ENCODE results near the gene PLCB3.
A peak's percentile ranks its signal among the peaks of the same experiment; 100 is the strongest.

The PLCB3 gene

DNA sequence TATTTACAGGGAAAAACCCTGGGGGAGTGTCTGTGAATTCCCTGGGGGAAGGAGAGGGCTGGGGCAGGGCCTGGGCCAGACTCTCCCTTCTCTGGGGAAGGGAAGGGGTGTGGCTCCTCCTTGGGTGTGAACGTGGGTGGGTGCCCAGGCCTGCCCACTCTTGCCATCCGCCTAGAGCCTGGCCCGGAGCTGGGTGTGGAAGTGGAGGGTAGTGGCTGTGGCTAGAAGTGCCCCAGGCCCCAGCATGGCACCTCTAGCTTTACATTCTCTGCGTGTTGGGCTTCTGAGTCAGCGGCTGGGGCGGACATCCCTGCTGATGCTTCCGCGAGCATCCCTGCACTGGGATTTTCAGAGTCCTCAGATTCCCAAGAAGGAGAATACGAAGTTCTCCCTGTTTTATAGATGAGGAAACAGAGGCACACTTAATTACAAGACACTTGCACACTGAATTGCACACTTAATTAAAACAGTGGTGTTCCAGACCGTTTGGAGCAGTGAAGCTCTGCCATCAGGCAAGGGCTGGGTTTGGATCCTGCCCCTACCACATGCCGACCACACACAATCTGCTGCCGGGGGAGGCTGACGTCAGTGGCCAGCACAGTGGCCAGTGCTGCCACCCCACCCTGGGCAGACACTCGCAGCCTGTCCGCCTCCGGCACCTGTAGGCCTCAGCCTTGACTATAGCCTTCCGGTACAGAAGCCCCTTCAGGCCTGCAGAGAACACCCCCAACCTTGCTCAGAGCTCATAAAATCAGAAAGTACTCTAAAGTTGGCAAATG, 25.5 kb downstream of the PLCB3 start:
- no peak overlapping the region for H3K4me3 ChIP-seq (ENCODE audit: low read length)
- DNase-seq (ENCODE audit: low read depth, low spot score): no peak

DNA sequence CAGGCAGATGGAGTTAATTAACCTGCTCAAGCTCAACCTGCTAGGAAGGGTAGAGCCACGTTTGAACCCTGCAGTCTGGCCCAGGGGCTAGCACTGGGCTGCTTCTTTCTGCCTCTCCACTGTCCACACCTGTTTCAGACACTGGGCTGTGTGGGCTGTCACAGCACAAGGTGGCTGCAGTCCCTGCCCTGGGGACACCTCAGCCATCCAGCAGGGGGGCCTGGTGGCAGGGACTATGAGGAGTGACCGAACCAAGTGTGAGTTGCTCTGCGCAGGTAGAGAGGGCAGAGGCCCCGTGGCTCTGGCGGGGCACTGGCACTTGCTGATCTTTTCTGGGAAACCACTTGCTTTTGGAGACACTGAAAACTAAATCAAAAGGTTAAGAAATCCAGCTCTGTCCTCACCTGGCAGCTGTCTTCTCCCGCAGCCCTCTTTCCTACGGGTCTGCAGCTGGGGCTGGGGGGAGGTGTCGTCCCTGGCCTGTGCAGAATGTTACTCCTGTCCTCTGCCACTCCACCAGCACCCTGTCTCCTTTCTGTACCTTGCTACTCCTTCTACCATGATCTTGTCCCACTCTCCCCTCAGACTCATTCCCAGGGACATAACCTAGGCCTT, 27.4 kb downstream of the PLCB3 start:
- no peak for DNase-seq (ENCODE audit: low read depth, low spot score)
- H3K4me3 ChIP-seq (ENCODE audit: low read length): no peak overlapping the region

DNA sequence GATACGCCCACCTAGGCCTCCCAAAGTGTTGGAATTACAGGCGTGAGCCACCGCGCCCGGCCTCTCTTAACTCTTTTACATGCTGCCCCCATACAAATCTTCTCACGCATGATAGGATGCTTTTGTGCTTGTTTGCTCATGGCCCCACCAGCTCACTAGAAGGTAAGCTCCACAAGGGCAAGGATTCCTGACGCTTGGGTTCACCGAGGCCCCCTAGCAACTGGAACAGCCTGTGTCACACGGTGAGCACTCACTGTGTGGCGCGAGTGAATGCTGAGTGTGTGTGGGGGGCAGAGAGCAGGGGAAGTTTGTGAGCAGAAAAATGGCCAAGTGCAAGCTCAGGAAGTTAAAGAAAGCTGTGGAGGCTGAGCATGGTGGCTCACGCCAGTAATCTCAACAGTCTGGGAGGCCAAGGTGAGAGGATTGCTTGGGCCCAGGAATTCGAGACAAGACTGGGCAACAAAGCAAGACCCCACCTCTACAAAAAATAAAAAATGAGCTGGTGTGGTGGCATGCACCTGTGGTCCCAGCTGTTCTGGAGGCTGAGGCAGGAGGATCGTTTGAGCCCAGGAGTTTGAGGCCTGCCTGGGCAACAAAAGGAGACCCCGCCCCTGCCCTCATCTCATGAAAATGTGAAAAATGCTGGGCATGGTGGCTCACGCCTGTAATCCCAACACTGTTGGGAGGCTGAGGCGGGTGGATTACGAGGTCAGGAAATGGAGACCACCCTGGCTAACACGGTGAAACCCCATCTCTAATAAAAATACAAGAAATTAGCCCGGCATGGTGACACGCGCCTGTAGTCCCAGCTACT, 30.8 kb downstream of the PLCB3 start:
- no peak overlapping the region for H3K4me3 ChIP-seq (ENCODE audit: low read length)
- DNase-seq (ENCODE audit: low read depth, low spot score): no peak

DNA sequence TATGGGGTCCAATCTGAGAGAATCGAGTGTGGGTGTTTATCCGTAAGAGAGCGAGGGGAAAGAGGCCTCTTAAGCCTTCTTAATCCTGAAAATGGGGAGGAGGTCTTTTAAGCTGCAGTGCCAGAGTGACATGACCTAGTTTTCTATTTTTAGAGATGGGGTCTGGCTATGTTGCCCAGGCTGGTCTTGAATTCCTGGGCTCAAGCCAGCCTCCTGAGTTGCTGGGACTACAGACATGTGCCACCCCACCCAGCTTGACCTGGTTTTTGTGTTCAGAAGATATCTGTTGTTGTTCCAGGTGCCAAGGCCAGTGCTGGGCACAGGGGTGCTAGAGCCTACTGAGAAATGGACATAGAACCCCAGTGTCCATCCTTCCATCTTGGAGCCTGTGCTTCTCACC, 31.8 kb downstream of the PLCB3 start:
- no peak for DNase-seq (ENCODE audit: low read depth, low spot score)
- no peak overlapping the region for H3K4me3 ChIP-seq (ENCODE audit: low read length)

DNA sequence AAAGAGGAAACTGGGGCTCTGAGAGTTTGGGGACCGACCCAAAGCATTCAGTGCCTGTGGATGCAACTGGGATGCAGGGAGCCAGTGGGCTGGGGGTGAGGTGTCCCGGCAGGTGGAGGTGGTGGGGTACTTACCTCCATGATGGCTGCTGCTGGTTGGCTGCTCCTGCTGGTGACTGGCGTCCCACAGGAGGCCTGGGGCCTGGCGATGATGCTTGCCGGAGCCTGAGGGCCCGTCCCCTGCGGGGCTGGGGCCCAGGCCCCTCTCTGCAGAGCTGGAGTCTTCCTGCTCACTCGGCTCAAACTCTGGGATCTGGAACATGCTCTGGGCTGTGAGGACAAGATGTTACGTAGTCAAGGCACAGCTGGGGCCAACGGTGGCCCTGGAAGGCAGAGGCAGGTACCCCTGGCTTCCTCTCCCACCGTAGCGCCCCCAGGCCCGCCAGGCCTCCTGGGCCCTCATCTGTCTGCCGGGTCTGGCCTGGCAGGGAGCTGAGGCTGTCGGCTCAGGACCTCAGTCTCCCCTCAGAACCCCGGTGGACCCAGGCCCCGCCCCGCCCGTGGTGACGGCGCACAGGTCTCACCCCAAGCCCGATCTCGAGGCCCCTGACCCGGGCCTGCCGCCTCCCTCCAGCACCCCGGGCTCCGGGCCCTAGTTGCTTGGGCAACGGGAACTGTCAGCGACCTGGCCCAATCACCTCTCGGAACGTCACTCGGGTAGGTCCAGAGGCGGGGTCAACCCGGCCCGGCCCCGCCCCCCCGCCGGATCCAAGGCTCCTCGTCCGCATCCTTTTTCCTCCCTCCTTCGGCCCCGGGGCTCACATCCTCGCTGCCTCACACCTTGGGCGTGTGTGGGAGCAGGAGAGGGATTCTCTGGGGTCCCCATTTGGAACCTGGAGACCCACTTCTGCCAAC, 33.0 kb downstream of the PLCB3 start, which contains the start of gene BAD:
BAD (minus strand) TSS at position 618 of the 914 bp plus-strand sequence; CDS start at position 321, 297 bp downstream.
- peak within 1 kb of the TSS; percentile 80 for H3K4me3 ChIP-seq (ENCODE audit: low read length)
- peak; percentile 88 for DNase-seq (ENCODE audit: low read depth, low spot score)

DNA sequence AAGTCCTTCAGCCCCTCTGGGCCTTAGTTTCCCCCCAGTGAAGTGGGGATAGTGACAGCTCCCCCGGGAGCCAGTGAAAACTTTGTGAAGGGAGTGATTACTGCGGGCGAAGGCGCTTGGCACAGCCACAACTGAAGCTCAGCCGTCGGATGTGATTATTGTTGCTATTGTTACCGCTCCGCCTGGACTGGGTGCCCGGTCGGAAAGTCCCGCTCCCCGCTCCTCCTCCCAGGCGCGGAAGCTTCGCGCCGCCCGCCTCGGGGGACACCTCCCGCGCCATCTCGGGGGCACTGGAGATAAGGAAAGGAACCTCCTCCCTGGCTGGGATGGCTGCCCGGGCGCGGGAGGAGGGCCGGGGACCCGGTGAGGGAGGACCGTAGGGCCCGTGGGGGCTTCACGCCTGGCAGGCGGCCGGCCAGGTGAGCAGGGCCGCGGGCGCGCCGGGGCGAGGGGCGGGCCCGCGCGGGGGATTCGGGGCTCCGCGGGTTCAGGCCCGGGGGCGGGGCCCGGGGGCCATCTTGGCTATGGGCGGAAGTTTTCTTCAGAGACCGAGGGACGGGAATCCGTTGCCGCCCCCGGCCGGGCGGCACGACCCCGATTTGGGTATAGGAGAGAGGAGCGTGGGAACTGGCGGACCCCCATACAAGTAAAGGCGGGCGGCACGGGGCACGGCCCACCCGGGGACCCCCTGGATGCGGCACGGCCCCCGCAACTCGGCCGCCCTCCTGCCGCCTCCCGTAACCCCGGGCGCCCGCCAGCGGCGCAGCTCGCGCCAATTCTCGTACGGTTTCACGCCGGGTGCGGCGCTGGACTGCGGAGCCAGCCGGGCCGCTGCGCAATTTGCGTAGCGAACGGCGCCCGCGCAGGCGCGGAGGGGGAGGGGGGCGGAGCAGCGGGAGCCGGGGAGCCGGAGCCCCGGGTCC, 33.9 kb downstream of the PLCB3 start, which contains the start of gene GPR137:
GPR137 (plus strand) TSS at position 887 of the 923 bp plus-strand sequence. CDS start 677 bp downstream, outside the sequence.
- DNase-seq (ENCODE audit: low read depth, low spot score): peak; percentile 71

DNA sequence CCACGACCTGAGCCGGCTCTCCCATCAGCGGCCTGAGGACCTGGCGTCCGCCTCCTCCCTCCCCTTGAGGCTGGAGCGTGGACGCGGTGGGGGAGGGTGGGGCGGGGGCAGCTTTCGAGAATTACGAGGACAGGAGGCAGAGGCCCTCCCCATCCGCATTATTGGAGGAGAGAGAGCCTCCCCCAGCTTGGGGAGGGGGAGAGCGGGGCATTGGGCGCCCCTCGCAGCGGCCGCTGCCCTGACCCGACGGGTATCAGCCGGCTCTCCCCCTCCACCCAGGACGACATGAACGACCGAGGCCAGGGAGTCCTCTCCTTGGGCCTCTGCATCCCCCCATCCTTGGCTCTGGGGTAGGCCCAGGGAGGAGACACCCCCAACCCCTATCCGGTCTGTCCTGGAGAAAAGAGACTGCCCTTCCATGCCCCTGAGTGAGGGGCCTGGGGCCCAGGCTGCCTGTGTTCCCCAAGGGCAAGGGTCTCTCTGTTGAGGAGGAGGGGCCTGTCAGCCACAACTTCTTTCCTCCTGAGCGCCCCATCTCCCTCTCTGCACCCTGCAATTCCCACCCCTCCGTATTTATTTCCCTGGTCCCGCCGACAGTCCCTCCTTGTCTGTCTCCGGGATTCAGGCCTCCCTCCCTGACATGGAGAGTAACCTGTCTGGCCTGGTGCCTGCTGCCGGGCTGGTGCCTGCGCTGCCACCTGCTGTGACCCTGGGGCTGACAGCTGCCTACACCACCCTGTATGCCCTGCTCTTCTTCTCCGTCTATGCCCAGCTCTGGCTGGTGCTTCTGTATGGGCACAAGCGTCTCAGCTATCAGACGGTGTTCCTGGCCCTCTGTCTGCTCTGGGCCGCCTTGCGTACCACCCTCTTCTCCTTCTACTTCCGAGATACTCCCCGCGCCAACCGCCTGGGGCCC, 34.8 kb downstream of the PLCB3 start:
- peak overlapping the region; percentile 80 for H3K4me3 ChIP-seq (ENCODE audit: low read length)
- DNase-seq (ENCODE audit: low read depth, low spot score): no peak

More for the DNA sequence above, 33.9 kb downstream of the PLCB3 start, which contains the start of gene GPR137:
- H3K4me3 ChIP-seq (ENCODE audit: low read length): peak within 1 kb of the TSS; percentile 80

DNA sequence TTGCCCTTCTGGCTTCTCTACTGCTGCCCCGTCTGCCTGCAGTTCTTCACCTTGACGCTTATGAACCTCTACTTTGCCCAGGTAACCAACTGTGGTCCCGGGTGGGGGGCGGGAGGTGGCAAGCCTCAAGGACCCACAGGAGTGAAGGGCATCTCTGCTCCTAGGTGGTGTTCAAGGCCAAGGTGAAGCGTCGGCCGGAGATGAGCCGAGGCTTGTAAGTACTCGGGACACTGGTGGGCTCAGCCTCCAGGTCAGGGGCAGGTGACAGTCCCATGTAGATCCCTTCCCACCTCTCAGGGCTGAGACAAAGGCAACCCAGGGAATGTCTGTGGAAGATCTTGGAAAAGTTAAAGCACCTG, 35.5 kb downstream of the PLCB3 start:
- DNase-seq (ENCODE audit: low read depth, low spot score): no peak
- H3K4me3 ChIP-seq (ENCODE audit: low read length): no peak overlapping the region

DNA sequence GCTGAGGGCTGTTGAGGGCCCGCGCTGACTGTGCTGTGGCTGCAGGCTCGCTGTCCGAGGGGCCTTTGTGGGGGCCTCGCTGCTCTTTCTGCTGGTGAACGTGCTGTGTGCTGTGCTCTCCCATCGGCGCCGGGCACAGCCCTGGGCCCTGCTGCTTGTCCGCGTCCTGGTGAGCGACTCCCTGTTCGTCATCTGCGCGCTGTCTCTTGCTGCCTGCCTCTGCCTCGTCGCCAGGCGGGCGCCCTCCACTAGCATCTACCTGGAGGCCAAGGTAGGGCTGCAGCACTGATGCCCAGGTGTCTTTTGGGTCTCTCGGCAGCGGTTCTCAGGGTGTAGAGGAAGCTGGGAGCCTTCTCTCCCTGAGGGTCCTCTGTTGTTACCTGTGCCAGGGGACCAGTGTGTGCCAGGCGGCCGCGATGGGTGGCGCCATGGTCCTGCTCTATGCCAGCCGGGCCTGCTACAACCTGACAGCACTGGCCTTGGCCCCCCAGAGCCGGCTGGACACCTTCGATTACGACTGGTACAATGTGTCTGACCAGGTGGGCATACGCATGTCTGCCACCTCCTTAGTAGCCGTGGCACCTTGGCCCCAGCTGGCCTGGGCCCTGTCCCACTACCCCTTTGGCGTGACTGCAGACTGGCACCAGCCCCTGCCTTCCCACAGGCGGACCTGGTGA, 36.5 kb downstream of the PLCB3 start:
- H3K4me3 ChIP-seq (ENCODE audit: low read length): no peak overlapping the region
- no peak for DNase-seq (ENCODE audit: low read depth, low spot score)

DNA sequence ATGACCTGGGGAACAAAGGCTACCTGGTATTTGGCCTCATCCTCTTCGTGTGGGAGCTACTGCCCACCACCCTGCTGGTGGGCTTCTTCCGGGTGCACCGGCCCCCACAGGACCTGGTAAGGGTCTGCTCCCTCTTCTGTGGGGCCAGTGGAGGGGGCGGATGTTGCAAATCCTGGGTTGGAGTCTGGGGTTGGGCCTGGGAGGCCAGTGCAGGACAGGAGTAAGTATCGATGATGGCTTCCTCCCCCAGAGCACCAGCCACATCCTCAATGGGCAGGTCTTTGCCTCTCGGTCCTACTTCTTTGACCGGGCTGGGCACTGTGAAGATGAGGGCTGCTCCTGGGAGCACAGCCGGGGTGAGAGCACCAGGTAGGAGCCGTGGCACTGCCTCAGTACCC, 37.0 kb downstream of the PLCB3 start:
- DNase-seq (ENCODE audit: low read depth, low spot score): no peak
- no peak overlapping the region for H3K4me3 ChIP-seq (ENCODE audit: low read length)

DNA sequence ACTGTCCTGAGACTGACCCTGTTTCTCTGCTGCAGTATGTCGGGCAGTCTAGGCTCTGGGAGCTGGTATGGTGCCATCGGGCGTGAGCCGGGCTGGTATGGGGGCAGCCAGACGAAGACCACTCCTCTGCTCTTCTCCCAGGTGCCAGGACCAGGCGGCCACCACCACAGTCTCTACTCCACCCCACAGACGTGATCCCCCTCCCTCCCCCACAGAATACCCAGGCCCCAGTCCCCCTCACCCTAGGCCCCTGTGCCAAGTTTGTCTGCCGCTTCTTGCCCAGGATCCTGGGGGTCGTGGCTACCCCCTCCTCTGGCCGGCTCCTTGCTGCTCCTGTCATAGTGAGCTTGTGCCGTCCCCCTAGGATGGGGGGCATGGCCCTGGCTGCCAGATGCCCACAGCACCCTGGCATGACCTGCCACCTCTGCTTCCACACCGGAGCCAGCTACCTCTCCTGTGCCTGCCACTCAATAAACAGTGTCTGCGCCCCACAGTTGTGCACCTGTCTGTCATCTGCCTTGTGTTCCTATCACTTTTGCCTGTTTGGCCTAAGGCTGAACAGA, 37.8 kb downstream of the PLCB3 start:
- DNase-seq (ENCODE audit: low read depth, low spot score): no peak
- H3K4me3 ChIP-seq (ENCODE audit: low read length): no peak overlapping the region

DNA sequence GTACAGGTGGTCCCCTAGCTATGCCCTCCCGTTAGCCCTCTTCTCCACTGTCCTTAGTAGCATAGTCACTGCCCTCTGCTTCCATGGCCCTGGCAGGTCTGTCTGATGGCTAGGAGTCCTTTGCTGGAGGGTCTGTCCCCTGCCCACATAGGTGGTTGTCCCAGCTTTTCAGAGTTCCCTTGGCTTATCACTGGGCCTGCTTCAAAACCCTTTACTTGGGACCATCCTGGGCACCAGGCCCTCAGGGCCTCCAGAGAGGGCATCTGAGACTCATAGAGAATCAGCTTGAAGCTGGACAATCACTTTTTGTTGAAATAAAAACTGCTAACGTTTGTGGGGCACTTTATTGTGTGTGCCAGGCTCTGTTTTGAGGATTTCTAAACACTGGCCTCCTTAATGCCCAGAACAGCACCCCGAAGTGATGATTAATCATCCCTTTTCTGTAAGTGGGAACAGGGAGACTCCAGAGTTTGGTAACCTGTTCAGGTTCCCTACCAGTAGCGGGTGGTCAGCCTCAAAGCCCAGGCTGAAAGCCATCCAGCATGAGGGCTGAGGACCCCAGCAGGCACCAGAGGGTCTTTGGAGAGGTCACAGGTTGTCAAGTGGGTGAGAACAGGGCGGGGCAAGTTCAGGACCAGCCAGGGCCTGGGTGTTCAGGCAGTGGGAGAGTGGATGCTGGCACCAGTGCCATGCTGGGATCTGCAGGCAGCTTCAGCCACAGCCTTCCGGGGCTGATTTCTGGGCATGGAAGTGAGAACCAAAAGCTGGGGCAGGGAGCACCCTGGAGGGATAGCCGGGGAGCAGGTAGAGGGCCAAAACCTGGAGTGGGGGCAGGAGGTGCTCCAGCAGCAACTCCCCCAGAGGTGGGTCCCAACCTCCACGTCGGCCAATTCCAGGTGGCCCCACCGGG, 39.3 kb downstream of the PLCB3 start:
- no peak overlapping the region for H3K4me3 ChIP-seq (ENCODE audit: low read length)
- no peak for DNase-seq (ENCODE audit: low read depth, low spot score)

DNA sequence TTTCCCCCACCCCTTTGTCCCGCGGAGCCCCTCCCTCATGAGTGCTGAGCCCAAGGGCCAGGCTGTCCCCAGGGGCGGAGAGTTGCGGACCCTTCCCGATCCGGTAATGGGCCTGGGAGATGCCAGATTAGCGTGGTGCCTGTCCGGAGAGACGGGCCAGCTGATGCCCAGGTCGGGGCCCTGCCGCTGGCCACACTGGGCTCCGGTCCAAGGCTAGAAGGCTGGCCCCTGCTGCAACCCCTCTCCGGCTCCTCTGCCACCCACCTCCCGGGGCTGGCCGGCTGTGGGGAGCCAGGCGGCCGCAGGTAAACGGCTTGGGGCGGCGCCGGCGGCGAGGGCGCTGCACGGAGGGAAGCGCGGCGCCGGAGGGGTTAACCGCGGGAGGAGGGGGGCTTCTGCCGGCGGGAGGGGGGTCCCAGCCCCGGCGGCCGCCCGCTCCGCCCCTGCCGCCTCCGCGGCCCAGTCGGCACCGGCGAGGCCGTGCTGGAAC, 40.0 kb downstream of the PLCB3 start, which contains the start of gene KCNK4:
KCNK4 (plus strand) TSS at position 41 of the 490 bp plus-strand sequence. CDS start 1,717 bp downstream, outside the sequence.
- H3K4me3 ChIP-seq (ENCODE audit: low read length): no peak within 1 kb of the TSS
- DNase-seq (ENCODE audit: low read depth, low spot score): no peak

DNA sequence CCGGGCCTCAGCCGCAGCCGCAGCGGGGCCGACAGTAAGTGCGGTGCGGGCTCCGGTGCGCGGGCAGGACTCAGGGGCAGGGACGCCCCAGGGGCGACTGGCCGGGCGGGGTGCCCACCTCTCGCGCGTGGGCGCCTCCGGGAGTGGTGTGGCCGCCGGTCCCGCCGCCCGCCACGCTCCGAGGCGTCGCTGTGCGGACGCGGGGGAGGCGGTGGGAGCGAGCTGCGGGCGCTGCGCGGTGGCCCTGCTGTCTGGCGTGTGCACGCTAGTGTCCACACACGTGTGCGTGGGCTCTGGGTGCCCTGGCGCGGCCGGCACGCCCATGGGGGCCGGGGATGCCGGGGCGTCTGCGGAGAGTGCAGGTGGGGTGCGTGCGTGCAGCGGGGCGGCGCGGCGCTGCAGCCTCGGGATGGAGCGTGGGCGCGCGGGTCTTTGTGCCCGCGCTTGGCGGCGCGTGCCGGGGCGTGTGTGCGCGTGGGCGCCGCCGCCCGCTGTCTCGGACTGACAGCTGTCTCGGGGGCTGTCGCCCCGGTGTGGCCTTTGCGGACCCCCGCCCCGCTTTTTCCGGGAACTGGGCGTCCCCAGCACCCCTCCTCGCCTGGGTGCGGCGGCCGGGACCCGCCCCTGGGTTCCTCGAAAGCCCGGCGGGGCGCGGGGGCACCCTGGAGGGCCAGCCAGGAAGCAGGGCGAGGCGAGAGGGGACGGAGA, 40.6 kb downstream of the PLCB3 start:
- DNase-seq (ENCODE audit: low read depth, low spot score): no peak
- no peak overlapping the region for H3K4me3 ChIP-seq (ENCODE audit: low read length)
